HG03066 (cell line): Measurements from ENCODE around the gene ARRDC5.
A peak's percentile ranks its signal among the peaks of the same experiment; 100 is the strongest.
"Not testable (repeated sequence)": the region's sequence is repeated elsewhere in the genome, so short reads cannot be mapped to it uniquely, and the experiment has no call there.

Experiments
- ATAC-seq: cut with Tn5 transposase; IDR thresholded peaks from one replicate; pipeline ENCODE4 v1.9.1; 2021; ENCODE audit warnings: low read depth; ENCODE audit not compliant: unreplicated experiment

ARRDC5 gene

GRCh38 chr19:4910594-4911281, 8.0 kb upstream of the ARRDC5 start:
- ATAC-seq = no peak

DNA sequence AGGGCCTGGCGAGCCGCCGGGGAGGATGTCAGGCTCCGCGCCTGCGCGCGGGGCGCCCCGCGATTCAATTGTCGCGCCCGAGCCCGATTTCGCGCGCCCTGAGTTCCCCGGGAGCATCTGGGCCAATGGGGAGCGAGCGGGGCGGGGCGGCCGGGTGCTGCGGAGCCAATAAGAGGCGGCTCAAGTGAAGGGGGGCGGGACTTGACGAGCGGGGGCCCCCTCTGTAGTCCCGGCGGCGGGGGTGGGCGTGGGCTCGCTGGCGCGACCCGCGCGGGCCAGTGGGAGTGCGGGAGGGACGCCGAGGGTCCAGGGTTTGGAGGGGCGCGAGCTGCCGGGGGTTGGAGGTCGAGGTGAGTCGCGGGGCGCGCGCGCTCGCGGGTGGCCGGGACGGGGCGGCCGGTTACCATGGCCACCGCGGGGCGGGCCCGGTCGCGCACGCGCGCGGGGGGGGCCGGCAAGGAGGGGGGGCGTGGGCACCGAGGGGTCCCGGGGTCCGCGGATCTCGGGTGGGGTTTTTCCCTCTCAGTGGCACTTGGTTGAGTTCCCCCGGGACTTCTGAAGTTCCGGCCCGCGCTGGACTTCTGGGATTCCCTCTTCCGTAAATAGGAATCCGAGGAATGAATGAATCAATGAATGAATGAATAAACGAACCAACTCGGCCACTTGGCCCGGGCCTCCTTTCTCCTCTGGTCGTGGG, 7.3 kb upstream of the ARRDC5 start:
- peak; percentile 67 for ATAC-seq

DNA sequence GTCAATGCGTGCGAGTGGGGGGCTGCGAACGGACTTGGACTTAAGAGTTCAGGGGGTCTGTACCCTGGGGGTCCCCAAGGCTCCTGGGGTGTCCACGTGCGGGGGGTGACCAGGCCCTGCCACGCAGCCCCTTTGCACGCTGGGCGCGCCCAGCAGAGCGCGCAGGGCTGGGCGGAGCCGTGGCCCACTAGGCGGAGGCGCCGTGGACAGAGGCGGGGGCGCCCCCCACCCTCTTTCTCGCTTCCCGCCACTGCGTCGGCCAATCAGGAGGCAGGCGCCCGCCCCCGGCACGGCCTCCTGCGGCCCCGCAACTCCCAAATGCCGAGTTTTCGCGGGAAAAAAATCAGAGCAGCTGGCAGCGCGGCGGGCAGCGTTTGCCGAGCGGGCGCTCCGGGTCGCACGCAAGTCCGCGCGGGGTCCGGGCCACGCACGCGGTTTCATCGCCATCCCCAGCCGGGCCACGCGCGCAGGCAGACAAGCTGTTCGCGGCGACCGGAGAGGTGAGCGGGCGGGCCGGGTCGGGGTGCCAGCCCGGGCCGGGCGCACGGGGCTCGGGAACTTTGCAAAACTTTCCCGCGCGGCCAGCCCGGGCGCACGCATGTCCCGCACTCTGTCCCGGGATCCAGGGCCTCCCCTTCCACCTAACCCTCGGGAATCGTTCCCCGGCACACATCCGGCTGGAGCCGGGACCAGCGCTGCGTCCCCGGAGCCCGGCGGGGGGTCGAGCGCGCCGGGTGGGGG, 6.6 kb upstream of the ARRDC5 start, which contains the start of gene UHRF1:
TSS of gene UHRF1 (plus strand) at position 346 of the 741 bp plus-strand sequence. CDS start 1,385 bp downstream, outside the sequence.
- no peak for ATAC-seq

GRCh38 chr19:4908781-4909155, 6.1 kb upstream of the ARRDC5 start:
- no peak for ATAC-seq

GRCh38 chr19:4908360-4908759, 5.7 kb upstream of the ARRDC5 start:
- ATAC-seq = no peak

GRCh38 chr19:4906963-4907362, 4.3 kb upstream of the ARRDC5 start:
- ATAC-seq = no peak

DNA sequence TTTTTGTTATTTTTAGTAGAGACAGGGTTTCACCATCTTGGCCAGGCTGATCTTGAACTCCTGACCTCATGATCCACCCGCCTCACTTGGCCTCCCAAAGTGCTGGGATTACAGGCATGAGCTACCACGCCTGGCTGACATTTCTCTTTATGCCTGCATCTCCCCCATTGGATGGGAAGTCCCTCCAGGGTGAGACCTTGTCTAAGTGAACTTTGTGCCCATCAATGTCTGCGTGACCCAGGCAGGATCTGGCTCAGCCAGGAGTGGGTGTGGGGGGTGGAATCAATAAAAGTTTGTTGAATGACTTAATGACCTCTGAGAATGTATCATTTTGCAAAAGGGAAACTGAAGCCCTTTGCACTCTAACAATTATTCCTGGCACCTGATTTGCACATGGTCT, 1.8 kb upstream of the ARRDC5 start:
- ATAC-seq = no peak

- not testable (repeated sequence) for ATAC-seq
Observed at GRCh38 chr19:4900879-4901278, 1.8 kb downstream of the ARRDC5 start.

- ATAC-seq = no peak
Observed at GRCh38 chr19:4897146-4897545, 5.5 kb downstream of the ARRDC5 start.

DNA sequence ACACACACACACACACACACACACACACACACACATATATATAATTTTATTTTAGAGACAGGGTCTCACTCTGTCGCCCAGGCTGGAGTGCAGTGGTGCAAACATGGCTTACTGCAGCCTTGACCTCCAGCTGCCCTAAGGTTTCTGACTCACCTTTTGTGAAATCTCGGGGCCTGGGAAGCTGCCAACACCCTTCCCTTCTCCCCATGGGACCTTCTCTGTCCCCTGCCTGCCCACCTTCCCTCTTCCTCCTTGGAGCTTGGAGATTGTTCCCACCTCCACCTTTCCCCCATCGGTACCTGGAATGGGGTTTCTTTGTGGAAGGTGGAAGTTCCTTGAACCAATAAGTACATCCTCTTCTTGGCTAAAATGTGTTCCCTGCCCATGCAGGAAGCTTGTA, 6.3 kb downstream of the ARRDC5 start:
- no peak for ATAC-seq

GRCh38 chr19:4892962-4893361, 9.7 kb downstream of the ARRDC5 start:
- ATAC-seq = not testable (repeated sequence)

- no peak for ATAC-seq
Observed at GRCh38 chr19:4891066-4891465, 11.6 kb downstream of the ARRDC5 start.

GRCh38 chr19:4889034-4889815, 13.5 kb downstream of the ARRDC5 start:
- no peak for ATAC-seq

DNA sequence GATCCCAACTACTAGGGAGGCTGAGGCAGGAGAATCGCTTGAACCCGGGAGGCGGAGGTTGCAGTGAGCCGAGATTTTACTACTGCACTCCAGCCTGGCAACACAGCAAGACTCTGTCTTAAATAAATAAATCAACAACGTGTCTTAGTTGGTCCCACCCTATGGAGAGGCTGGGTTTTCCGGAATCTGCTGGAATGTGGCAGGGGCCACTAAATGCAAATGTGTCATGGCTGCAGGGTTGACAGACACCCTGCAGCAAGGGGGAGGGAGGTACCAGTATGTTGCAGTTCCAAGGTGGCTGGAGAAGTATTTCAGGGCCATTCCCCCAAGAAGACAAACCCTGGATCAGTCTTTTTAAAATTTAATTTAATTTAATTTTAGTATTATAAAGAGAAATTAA, 14.9 kb downstream of the ARRDC5 start:
- not testable (repeated sequence) for ATAC-seq

- not testable (repeated sequence) for ATAC-seq
Observed at GRCh38 chr19:4884993-4885392, 17.7 kb downstream of the ARRDC5 start.

GRCh38 chr19:4882874-4883273, 19.8 kb downstream of the ARRDC5 start:
- not testable (repeated sequence) for ATAC-seq

DNA sequence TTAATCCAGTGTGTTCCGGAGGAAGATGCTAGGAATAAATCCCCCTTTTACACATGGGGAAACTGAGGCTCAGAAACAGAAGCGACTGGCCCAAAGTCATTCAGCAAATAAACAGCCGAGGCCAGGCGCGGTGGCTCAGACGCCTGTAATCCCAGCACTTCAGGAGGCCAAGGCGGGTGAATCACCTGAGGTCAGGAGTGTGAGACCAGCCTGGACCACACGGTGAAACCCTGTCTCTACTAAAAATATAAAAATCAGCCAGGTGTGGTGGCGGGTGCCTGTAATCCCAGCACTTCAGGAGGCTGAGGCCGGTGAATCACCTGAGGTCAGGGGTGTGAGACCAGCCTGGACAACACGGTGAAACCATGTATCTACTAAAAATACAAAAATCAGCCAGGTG, 23.7 kb downstream of the ARRDC5 start:
- ATAC-seq = no peak

- no peak for ATAC-seq
Observed at GRCh38 chr19:4878491-4878968, 24.2 kb downstream of the ARRDC5 start.

DNA sequence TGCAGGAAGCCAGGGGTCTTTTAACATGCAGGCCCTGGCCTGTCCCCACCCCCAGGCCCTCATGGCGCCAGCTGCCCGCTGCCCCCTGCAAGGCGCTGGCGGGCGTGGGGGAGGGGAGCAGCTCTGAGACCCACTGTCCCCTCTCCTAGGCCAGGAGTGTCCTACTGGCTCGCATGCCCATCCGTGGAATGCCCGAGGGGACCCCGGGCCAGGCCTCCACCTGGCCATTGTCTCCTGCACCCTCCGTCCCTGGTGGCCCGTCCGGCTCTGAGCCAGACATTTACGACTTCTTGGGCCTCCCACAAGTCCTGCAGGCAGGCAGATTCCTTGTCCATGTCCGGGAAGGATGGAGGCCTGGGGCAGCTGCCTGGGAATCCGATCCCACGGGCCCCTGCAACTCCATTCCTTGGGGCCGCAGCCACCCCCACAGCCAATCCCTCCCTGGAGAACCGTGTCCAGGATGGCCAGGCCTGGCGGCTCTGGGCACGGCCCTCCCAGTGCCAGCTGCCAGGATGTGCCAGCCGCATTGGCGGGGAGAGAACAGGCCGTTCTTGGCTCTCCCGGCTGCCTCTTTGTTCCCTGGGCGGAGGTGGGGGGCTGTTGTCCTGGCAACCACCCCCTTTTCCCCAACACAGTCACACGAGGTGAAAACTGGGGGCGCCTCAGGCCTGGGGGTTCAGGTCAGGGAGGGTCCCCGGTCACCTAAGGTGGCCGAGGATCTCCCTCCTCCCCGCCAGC, 24.8 kb downstream of the ARRDC5 start:
- no peak for ATAC-seq

- ATAC-seq = no peak
Observed at GRCh38 chr19:4873930-4874329, 28.8 kb downstream of the ARRDC5 start.
